ENCODE results near the gene ZNF200. TPM values are rescaled to one million over a fixed set of nuclear protein-coding genes. Genes with fewer than 3 reads are reported as not detected.

The ZNF200 gene
- polyA plus RNA-seq, 1 experiment, result 4.0 TPM

DNA sequence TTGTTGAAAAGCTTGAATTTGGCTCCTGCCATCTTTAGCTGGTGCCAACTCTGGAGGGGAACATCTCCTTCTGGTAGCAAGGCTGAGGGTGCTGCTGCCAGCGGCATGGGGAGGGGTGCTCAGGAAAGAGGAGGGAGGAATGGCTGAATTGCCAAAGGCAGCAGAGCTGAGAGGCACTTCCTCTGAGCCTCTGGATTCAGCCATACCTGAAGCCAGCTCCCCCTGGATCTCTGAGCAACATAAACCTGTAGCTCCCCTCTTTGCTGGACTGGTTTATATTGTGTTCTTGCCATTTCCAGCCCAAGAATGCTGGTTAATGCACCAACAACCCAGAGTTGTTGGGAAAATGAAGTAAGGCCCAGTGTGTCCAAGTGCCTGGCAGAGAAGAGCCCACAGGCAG, 14.1 kb upstream of the ZNF200 start:
- DNase-seq (ENCODE audit: low read depth), result no peak
- CTCF ChIA-PET, result interaction anchor here (1.2 kb wide), 1 partner anchor 18 kb away, joined by 3 read pairs; no protein-coding TSS in a partner anchor
- Histone ChIP-seq H3K36me3 (ENCODE audit: control insufficient read depth, insufficient read depth, low read length) (no peaks in the 10 kb centered on the region), H3K4me3 (ENCODE audit: low read depth, low read length) (no peak overlapping the region), H3K27me3 (ENCODE audit: control insufficient read depth, insufficient read depth, low read length) (peaks cover 6% of the 10 kb centered on the region)
- POLR2A ChIA-PET, result no interaction called here
- TF ChIP-seq, protein P1, sequence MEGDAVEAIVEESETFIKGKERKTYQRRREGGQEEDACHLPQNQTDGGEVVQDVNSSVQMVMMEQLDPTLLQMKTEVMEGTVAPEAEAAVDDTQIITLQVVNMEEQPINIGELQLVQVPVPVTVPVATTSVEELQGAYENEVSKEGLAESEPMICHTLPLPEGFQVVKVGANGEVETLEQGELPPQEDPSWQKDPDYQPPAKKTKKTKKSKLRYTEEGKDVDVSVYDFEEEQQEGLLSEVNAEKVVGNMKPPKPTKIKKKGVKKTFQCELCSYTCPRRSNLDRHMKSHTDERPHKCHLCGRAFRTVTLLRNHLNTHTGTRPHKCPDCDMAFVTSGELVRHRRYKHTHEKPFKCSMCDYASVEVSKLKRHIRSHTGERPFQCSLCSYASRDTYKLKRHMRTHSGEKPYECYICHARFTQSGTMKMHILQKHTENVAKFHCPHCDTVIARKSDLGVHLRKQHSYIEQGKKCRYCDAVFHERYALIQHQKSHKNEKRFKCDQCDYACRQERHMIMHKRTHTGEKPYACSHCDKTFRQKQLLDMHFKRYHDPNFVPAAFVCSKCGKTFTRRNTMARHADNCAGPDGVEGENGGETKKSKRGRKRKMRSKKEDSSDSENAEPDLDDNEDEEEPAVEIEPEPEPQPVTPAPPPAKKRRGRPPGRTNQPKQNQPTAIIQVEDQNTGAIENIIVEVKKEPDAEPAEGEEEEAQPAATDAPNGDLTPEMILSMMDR (IDR thresholded peaks at IDR 0.05; ENCODE audit: insufficient read depth, low read depth, low read length), result no peak

- DNase-seq (ENCODE audit: low read depth), result no peak
- TF ChIP-seq, protein P1 (IDR thresholded peaks at IDR 0.05; ENCODE audit: insufficient read depth, low read depth, low read length), result no peak
- Histone ChIP-seq H3K27me3 (ENCODE audit: control insufficient read depth, insufficient read depth, low read length) (peaks cover 6% of the 10 kb centered on the region), H3K36me3 (ENCODE audit: control insufficient read depth, insufficient read depth, low read length) (no peaks in the 10 kb centered on the region), H3K4me3 (ENCODE audit: low read depth, low read length) (no peak overlapping the region)
- CTCF ChIA-PET, result interaction anchor here (1.2 kb wide), 1 partner anchor 18 kb away, joined by 3 read pairs; no protein-coding TSS in a partner anchor
- POLR2A ChIA-PET, result no interaction called here
These were observed 13.6 kb upstream of the ZNF200 start for GRCh38 chr16:3248596-3248995.

DNA sequence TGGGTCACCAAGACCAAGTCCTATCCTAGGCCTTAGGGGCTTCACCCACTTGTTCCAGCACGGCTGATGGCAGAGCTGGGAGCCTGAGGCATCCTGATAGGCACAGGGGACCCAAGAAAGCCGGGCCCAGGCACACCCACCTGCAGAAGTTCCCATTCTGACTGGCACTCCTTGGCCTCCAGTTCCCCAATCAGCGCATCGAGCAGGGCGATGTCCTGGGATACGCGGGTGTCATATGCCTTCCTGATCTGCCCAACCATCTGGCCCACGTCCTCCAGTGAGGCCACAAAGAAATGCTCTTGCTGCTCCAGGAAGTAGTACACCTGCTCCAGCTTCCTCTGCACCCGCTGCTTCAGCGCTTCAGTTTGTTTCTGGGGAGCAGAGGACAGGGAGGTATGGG, 11.9 kb upstream of the ZNF200 start:
- DNase-seq (ENCODE audit: low read depth), result no peak
- CTCF ChIA-PET, result no interaction called here
- TF ChIP-seq, protein P1 (IDR thresholded peaks at IDR 0.05; ENCODE audit: insufficient read depth, low read depth, low read length), result no peak
- Histone ChIP-seq H3K4me3 (ENCODE audit: low read depth, low read length) (no peak overlapping the region), H3K36me3 (ENCODE audit: control insufficient read depth, insufficient read depth, low read length) (no peaks in the 10 kb centered on the region), H3K27me3 (ENCODE audit: control insufficient read depth, insufficient read depth, low read length) (peaks cover 4% of the 10 kb centered on the region)
- POLR2A ChIA-PET, result no interaction called here

- Histone ChIP-seq H3K27me3 (ENCODE audit: control insufficient read depth, insufficient read depth, low read length) (peaks cover 4% of the 10 kb centered on the region), H3K4me3 (ENCODE audit: low read depth, low read length) (no peak overlapping the region), H3K36me3 (ENCODE audit: control insufficient read depth, insufficient read depth, low read length) (no peaks in the 10 kb centered on the region)
- DNase-seq (ENCODE audit: low read depth), result no peak
- CTCF ChIA-PET, result no interaction called here
- TF ChIP-seq, protein P1 (IDR thresholded peaks at IDR 0.05; ENCODE audit: insufficient read depth, low read depth, low read length), result no peak
- POLR2A ChIA-PET, result no interaction called here
These were observed 11.0 kb upstream of the ZNF200 start for GRCh38 chr16:3246002-3246401.

GRCh38 chr16:3243882-3244281, 8.9 kb upstream of the ZNF200 start:
- no peak for DNase-seq (ENCODE audit: low read depth)
- TF ChIP-seq, protein P1 (IDR thresholded peaks at IDR 0.05; ENCODE audit: insufficient read depth, low read depth, low read length), result no peak
- H3K4me3 ChIP-seq (ENCODE audit: low read depth, low read length), result no peak overlapping the region

More at GRCh38 chr16:3243882-3244281, 8.9 kb upstream of the ZNF200 start:
- ChIA-PET CTCF (interaction anchor here (0.6 to 1.1 kb wide), 3 partner anchors 9 to 23 kb away, joined by 3 to 4 read pairs (median 3); no protein-coding TSS in a partner anchor), POLR2A (no interaction called here)
- peaks cover 1% of the 10 kb centered on the region for H3K27me3 ChIP-seq (ENCODE audit: control insufficient read depth, insufficient read depth, low read length)
- no peaks in the 10 kb centered on the region for H3K36me3 ChIP-seq (ENCODE audit: control insufficient read depth, insufficient read depth, low read length)
